Peyer's patch (tissue), 4 donors: ENCODE data around the gene INTS4.

Experiments used
- POLR2A ChIP-seq, 2 donors: fragments of 450-650 bp; IDR thresholded peaks; one replicate each; pipeline ENCODE4 v1.5.1; 2017; ENCODE audit warnings: antibody characterized with exemption in 2 of 2, mild to moderate bottlenecking in 2 of 2, moderate library complexity in 2 of 2
- TF ChIP-seq, protein P1 (sequence below), 6 experiments: fragments of 450-650 bp in 4 of 6; fragments of 200-600 bp in 2 of 6; sonication (generic) in 1 of 6; IDR thresholded peaks; one replicate each; pipeline ENCODE4 v1.5.1; 2017 to 2019; ENCODE audit warnings: antibody characterized with exemption in 6 of 6, mild to moderate bottlenecking in 3 of 6, moderate library complexity in 1 of 6

DNA sequence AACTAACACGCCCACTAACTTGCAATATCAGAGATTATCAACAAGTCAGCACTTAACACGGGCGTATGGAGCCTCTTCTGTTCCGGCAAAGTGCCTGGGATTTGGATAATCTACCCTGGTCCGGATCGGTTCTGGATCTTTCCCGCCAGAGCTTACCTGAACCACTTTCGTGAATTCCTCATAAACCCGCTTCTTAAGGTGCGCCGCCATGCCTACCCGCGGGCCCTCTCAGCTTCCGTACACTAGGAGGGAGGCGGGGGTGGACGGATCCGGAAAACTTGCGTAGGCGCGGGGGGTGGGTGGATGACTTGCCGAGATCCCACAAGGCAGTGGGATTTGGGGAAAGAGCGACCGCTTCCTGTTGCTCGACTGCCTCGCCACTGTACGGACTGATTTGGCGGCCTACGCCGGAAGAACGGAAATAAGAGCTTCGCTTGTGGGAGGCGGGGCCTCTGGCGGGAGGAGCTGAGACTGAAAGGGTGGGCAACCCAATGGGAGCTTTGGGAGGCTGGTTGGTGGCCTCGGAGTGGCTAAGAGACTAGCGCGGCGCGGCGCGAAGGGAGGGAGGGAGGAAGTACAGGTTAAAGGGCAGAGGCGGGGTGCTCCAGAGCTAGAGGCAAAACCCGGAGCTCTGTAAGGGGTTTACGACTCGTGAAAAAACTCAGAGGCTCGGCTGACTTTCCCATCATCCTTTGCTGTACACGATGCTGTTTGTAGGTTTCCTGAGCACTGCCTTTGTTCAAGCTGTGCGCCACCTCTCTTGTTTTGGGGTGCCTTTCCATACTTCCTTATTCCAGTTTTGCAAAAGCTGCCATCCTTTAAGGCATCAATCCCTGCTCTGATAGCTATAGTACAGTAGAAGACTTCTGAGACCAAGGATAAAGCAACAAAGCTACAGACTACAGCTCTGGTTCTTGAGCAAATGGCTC lies at the start of gene INTS4:
- peak; percentile 25 to 76 for TF ChIP-seq POLR2A (IDR thresholded peaks at IDR 0.05)
- TF ChIP-seq, protein P1, sequence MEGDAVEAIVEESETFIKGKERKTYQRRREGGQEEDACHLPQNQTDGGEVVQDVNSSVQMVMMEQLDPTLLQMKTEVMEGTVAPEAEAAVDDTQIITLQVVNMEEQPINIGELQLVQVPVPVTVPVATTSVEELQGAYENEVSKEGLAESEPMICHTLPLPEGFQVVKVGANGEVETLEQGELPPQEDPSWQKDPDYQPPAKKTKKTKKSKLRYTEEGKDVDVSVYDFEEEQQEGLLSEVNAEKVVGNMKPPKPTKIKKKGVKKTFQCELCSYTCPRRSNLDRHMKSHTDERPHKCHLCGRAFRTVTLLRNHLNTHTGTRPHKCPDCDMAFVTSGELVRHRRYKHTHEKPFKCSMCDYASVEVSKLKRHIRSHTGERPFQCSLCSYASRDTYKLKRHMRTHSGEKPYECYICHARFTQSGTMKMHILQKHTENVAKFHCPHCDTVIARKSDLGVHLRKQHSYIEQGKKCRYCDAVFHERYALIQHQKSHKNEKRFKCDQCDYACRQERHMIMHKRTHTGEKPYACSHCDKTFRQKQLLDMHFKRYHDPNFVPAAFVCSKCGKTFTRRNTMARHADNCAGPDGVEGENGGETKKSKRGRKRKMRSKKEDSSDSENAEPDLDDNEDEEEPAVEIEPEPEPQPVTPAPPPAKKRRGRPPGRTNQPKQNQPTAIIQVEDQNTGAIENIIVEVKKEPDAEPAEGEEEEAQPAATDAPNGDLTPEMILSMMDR (IDR thresholded peaks at IDR 0.05), result no peak
